Vagina (tissue), 2 donors: ENCODE results near the gene LPIN1. TPM values are rescaled to one million over a fixed set of nuclear protein-coding genes. Genes with fewer than 3 reads are reported as not detected.
"Not testable (repeated sequence)": the region's sequence is repeated elsewhere in the genome, so short reads cannot be mapped to it uniquely, and the experiment has no call there.

Experiments
- DNase-seq, 2 donors: peaks; one replicate each; pipeline ENCODE4 v3.0.0-alpha.2; 2017; ENCODE audit errors: extremely low spot score in 2 of 2
- H3K27ac ChIP-seq: fragments of 200-600 bp; sonication (generic); one replicate; pipeline ENCODE4 v1.5.1; 2019
- H3K27me3 ChIP-seq: fragments of 200-600 bp; sonication (generic); one replicate; pipeline ENCODE4 v1.5.1; 2019
- H3K36me3 ChIP-seq, 2 donors: fragments of 200-600 bp; sonication (generic); one replicate each; pipeline ENCODE4 v1.5.1; 2017 to 2019
- H3K4me1 ChIP-seq: fragments of 200-600 bp; sonication (generic); one replicate; pipeline ENCODE4 v1.5.1; 2019
- H3K4me3 ChIP-seq, 2 donors: fragments of 200-600 bp; sonication (generic); 1 replicate in 1 of 2; 2 replicates in 1 of 2; pipeline ENCODE4 v1.5.1; 2016 to 2019
- H3K9me3 ChIP-seq: fragments of 200-600 bp; sonication (generic); one replicate; pipeline ENCODE4 v1.5.1; 2019
- CTCF ChIP-seq, 3 experiments: fragments of 450-650 bp in 2 of 3; fragments of 200-600 bp in 1 of 3; sonication (generic) in 1 of 3; IDR thresholded peaks; one replicate each; pipeline ENCODE4 v1.5.1; 2017 to 2019; ENCODE audit warnings: antibody characterized with exemption in 3 of 3, mild to moderate bottlenecking in 2 of 3, moderate library complexity in 2 of 3
- POLR2A ChIP-seq, 2 donors: fragments of 450-650 bp; IDR thresholded peaks; one replicate each; pipeline ENCODE4 v1.6.1; 2017; ENCODE audit warnings: antibody characterized with exemption in 2 of 2, mild to moderate bottlenecking in 2 of 2, moderate library complexity in 2 of 2
- POLR2AphosphoS5 ChIP-seq, 2 donors: sonication (generic); formaldehyde crosslinking; IDR thresholded peaks; one replicate each; pipeline ENCODE4 v1.9.0; 2017; ENCODE audit warnings: antibody characterized with exemption in 2 of 2, mild to moderate bottlenecking in 2 of 2, low read depth in 1 of 2; ENCODE audit not compliant: insufficient read depth in 1 of 2
- intact Hi-C: fragments of 100-400 bp; cut with DNase I; formaldehyde crosslinking; loops from one replicate; pipeline ENCODE4 v1.15.1; 2023
- total RNA-seq: library from RNA; depleted of rRNA; stranded (reverse); fragments of >200 nt; gene quantifications from one replicate; pipeline ENCODE4 v1.2.3, GENCODE V29; 2016

LPIN1 gene
- total RNA-seq, 1 donor from 2014 or later: 67.5 TPM

GRCh38 chr2:11726384-11726783, 20.0 kb upstream of the LPIN1 start:
- intact Hi-C loops: no loop called here
- TF ChIP-seq POLR2AphosphoS5 (IDR thresholded peaks at IDR 0.05; ENCODE audit: insufficient read depth in 1 of 2, low read depth in 1 of 2) (no peak), CTCF (IDR thresholded peaks at IDR 0.05) (no peak), POLR2A (IDR thresholded peaks at IDR 0.05) (no peak)
- Histone ChIP-seq H3K4me3 (no peak overlapping the region), H3K36me3 (no peaks in the 10 kb centered on the region), H3K27ac (no peak overlapping the region), H3K4me1 (no peaks in the 10 kb centered on the region), H3K27me3 (no peaks in the 10 kb centered on the region), H3K9me3 (no peaks in the 10 kb centered on the region)
- DNase-seq: no peak

GRCh38 chr2:11729362-11730212, 16.8 kb upstream of the LPIN1 start:
- Histone ChIP-seq H3K9me3 (no peaks in the 10 kb centered on the region), H3K27ac (no peak overlapping the region), H3K36me3 (no peaks in the 10 kb centered on the region), H3K4me1 (no peaks in the 10 kb centered on the region), H3K27me3 (no peaks in the 10 kb centered on the region), H3K4me3 (no peak overlapping the region)
- intact Hi-C loops: no loop called here
- DNase-seq: no peak
- TF ChIP-seq CTCF (IDR thresholded peaks at IDR 0.05): no peak
- TF ChIP-seq POLR2AphosphoS5 (IDR thresholded peaks at IDR 0.05; ENCODE audit: insufficient read depth in 1 of 2, low read depth in 1 of 2): no peak
- no peak for TF ChIP-seq POLR2A (IDR thresholded peaks at IDR 0.05)

- H3K9me3 ChIP-seq, intact Hi-C loops, H3K27ac ChIP-seq, H3K27me3 ChIP-seq, H3K4me1 ChIP-seq, DNase-seq, H3K36me3 ChIP-seq, H3K4me3 ChIP-seq: not testable (repeated sequence)
Observed at GRCh38 chr2:11731214-11731984, 15.0 kb upstream of the LPIN1 start.

GRCh38 chr2:11732587-11732986, 13.8 kb upstream of the LPIN1 start:
- no peak overlapping the region for H3K27ac ChIP-seq
- no peaks in the 10 kb centered on the region for H3K4me1 ChIP-seq
- H3K4me3 ChIP-seq: no peak overlapping the region
- no peak for DNase-seq
- intact Hi-C loops: no loop called here
- H3K36me3 ChIP-seq: no peaks in the 10 kb centered on the region
- H3K9me3 ChIP-seq: no peaks in the 10 kb centered on the region
- no peaks in the 10 kb centered on the region for H3K27me3 ChIP-seq
- TF ChIP-seq POLR2AphosphoS5 (IDR thresholded peaks at IDR 0.05; ENCODE audit: insufficient read depth in 1 of 2, low read depth in 1 of 2) (no peak), POLR2A (IDR thresholded peaks at IDR 0.05) (no peak), CTCF (IDR thresholded peaks at IDR 0.05) (no peak)

- H3K9me3 ChIP-seq, H3K4me3 ChIP-seq, H3K27me3 ChIP-seq, H3K36me3 ChIP-seq, H3K27ac ChIP-seq, intact Hi-C loops, H3K4me1 ChIP-seq, DNase-seq: not testable (repeated sequence)
Observed at GRCh38 chr2:11737852-11738251, 8.6 kb upstream of the LPIN1 start.
